B cell (primary cell): ENCODE data around the gene BBOX1. TPM values are rescaled to one million over a fixed set of nuclear protein-coding genes. Genes with fewer than 3 reads are reported as not detected.

Experiments
- ATAC-seq: fragments of 200-7000 bp; cut with Tn5 transposase; one replicate; pipeline ENCODE4 v1.10.0; 2021; ENCODE audit warnings: low read depth, mild to moderate bottlenecking, moderate number of reproducible peaks, moderate library complexity
- CTCF ChIA-PET: fragments of 350-600 bp; sonication (Branson Sonifier 250); formaldehyde crosslinking; loops from one replicate; lab custom pipeline; 2021; ENCODE audit warnings: antibody characterized with exemption, inconsistent platforms; lab: Charles Lee
- POLR2A ChIA-PET: fragments of 350-600 bp; sonication (Branson Sonifier 250); formaldehyde crosslinking; loops from one replicate; lab custom pipeline; 2021; ENCODE audit warnings: antibody characterized with exemption; lab: Charles Lee
- DNase-seq: peaks from one replicate; pipeline ENCODE4 v3.0.0; 2013
- H2AFZ ChIP-seq: 2 replicates; pipeline ENCODE4 v1.6.1; 2012; ENCODE audit warnings: mild to moderate bottlenecking, low read depth, low read length; ENCODE audit not compliant: insufficient read depth, poor library complexity, severe bottlenecking
- H3K27ac ChIP-seq, 2 donors: 1 replicate in 1 of 2; 2 replicates in 1 of 2; pipeline ENCODE4 v1.5.1; 2012 to 2013; ENCODE audit warnings: low read length in 2 of 2, mild to moderate bottlenecking in 2 of 2, moderate library complexity in 1 of 2
- H3K27me3 ChIP-seq, 4 experiments: fragments of 200-600 bp in 1 of 4; sonication (generic) in 1 of 4; replicated peaks in 1 of 4; 1 replicate in 2 of 4; 2 replicates in 2 of 4; pipeline versions ENCODE4 v1.6.1 to v1.7.0; 2013 to 2016; ENCODE audit warnings: low read length in 3 of 4, mild to moderate bottlenecking in 2 of 4, mixed read lengths in 1 of 4, moderate library complexity in 1 of 4; ENCODE audit not compliant: insufficient read depth in 4 of 4, control insufficient read depth in 3 of 4; ENCODE audit errors: control extremely low read depth in 1 of 4
- H3K36me3 ChIP-seq, 2 experiments: replicated peaks in 1 of 2; 1 replicate in 1 of 2; 2 replicates in 1 of 2; pipeline versions ENCODE4 v1.6.1 to v1.7.1; 2013; ENCODE audit warnings: low read length in 1 of 2; ENCODE audit not compliant: insufficient read depth in 2 of 2, control insufficient read depth in 1 of 2; ENCODE audit errors: control extremely low read depth in 1 of 2, extremely low read depth in 1 of 2
- H3K4me1 ChIP-seq, 2 donors: fragments of 200-600 bp in 1 of 2; sonication (generic) in 1 of 2; 1 replicate in 1 of 2; 2 replicates in 1 of 2; pipeline versions ENCODE4 v1.5.1 to v1.6.1; 2013 to 2017; ENCODE audit warnings: low read length in 2 of 2; ENCODE audit not compliant: control insufficient read depth in 2 of 2, insufficient read depth in 2 of 2
- H3K4me2 ChIP-seq: replicated peaks from 2 replicates; pipeline ENCODE3; 2012; ENCODE audit warnings: mild to moderate bottlenecking, low read depth, low read length; ENCODE audit not compliant: poor library complexity, severe bottlenecking
- H3K4me3 ChIP-seq, 5 experiments: fragments of 200-600 bp in 1 of 5; sonication (generic) in 1 of 5; 1 replicate in 3 of 5; 2 replicates in 2 of 5; pipeline versions ENCODE4 v1.5.1 to v1.7.0; 2011 to 2016; ENCODE audit warnings: low read length in 4 of 5, mild to moderate bottlenecking in 4 of 5, low read depth in 2 of 5, control low read depth in 1 of 5, moderate library complexity in 1 of 5; ENCODE audit not compliant: insufficient read depth in 1 of 5; ENCODE audit errors: control extremely low read depth in 1 of 5, extremely low read depth in 1 of 5
- H3K79me2 ChIP-seq: fragments of 200-600 bp; sonication (generic); one replicate; pipeline ENCODE4 v1.6.0; 2016; ENCODE audit warnings: low read length; ENCODE audit not compliant: control insufficient read depth, insufficient read depth
- H3K9ac ChIP-seq: fragments of 200-600 bp; sonication (generic); 2 replicates; pipeline ENCODE4 v1.6.1; 2017; ENCODE audit warnings: mild to moderate bottlenecking, low read length, moderate library complexity
- H3K9me3 ChIP-seq, 3 donors: one replicate each; pipeline versions ENCODE4 v1.6.1 to v1.7.1; 2013; ENCODE audit warnings: low read length in 2 of 3; ENCODE audit not compliant: control insufficient read depth in 2 of 3, insufficient read depth in 1 of 3; ENCODE audit errors: control extremely low read depth in 1 of 3
- H4K20me1 ChIP-seq: 2 replicates; pipeline ENCODE4 v1.6.0; 2012; ENCODE audit warnings: mild to moderate bottlenecking, low read length; ENCODE audit not compliant: insufficient read depth, control insufficient read depth, poor library complexity, severe bottlenecking
- H3K27ac Mint-ChIP-seq: one replicate; pipeline ENCODE4 v1.8.0; 2021; ENCODE audit warnings: mixed read lengths
- H3K27me3 Mint-ChIP-seq: one replicate; pipeline ENCODE4 v1.8.0; 2021; ENCODE audit warnings: mixed read lengths
- H3K4me1 Mint-ChIP-seq: one replicate; pipeline ENCODE4 v1.8.0; 2021; ENCODE audit warnings: mixed read lengths
- H3K4me3 Mint-ChIP-seq: one replicate; pipeline ENCODE4 v1.8.0; 2021; ENCODE audit warnings: mixed read lengths
- H3K9me3 Mint-ChIP-seq: one replicate; pipeline ENCODE4 v1.8.0; 2022; ENCODE audit warnings: mixed read lengths; ENCODE audit not compliant: insufficient read depth
- CTCF ChIP-seq: fragments of 200-600 bp; IDR thresholded peaks from one replicate; pipeline ENCODE4 v1.8.0; 2022; ENCODE audit warnings: antibody characterized with exemption, mild to moderate bottlenecking
- EZH2 ChIP-seq: IDR thresholded peaks from 2 replicates; pipeline ENCODE4 v1.6.1; 2012; ENCODE audit warnings: borderline replicate concordance, low read depth, mild to moderate bottlenecking, moderate library complexity, low read length; ENCODE audit not compliant: insufficient read depth, poor library complexity, severe bottlenecking
- WGBS: methylation state at CpG from one replicate; pipeline ENCODE4 v1.1.5; 2013; ENCODE audit warnings: missing lambda C conversion rate; ENCODE audit not compliant: insufficient coverage; 5-methylcytosine and 5-hydroxymethylcytosine counted together
- intact Hi-C: fragments of 100-400 bp; cut with micrococcal nuclease; formaldehyde crosslinking; loops from one replicate; pipeline ENCODE4 v1.10.0; 2022
- polyA plus RNA-seq: library from polyadenylated mRNA; depleted of rRNA; stranded (reverse); fragments of >200 nt; gene quantifications from 2 replicates; pipeline ENCODE4 v1.2.3, GENCODE V29; 2012
- total RNA-seq, 2 donors: library from RNA; stranded (reverse); fragments of 120-200 nt in 1 of 2; gene quantifications; 1 replicate in 1 of 2; 2 replicates in 1 of 2; pipeline versions ENCODE4 v1.2.3 to v1.2.4, GENCODE V29; 2013 to 2022

BBOX1 gene
- total and polyA plus RNA-seq, 2 donors (not counting 1 experiment from before 2014, with no cell fraction given): not detected

DNA sequence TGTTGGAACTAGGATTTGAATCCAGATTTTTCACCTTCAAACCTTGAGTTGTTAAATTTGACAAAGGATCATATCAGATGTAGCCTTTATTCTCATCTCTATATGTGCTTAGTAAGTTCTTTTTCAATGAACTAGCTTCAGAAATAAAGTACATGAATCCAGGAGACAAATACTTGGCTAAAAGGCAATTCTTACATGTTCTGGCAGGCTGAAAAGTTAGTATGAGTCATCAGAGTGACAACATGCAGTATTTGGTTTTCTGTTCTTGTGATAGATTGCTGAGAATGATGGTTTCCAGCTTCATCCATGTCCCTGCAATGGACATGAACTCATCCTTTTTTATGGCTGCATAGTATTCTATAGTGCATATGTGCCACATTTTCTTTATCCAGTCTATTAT is 40.4 kb downstream of the BBOX1 start:
- intact Hi-C loops: no loop called here
- DNase-seq: no peak
- Histone ChIP-seq H3K27me3 (no peaks in the 10 kb centered on the region), H3K4me3 (no peak overlapping the region), H3K79me2 (no peaks in the 10 kb centered on the region), H3K27ac (no peak overlapping the region), H3K4me2 (no peak overlapping the region), H3K36me3 (no peaks in the 10 kb centered on the region), H3K9ac (no peak overlapping the region), H2AFZ (no peak overlapping the region), H3K4me1 (no peaks in the 10 kb centered on the region), H3K9me3 (no peaks in the 10 kb centered on the region), H4K20me1 (no peaks in the 10 kb centered on the region)
- no peaks in the 10 kb centered on the region for H3K9me3 Mint-ChIP-seq
- ChIA-PET CTCF (no interaction called here), POLR2A (no interaction called here)
- no peak for ATAC-seq
- no peak overlapping the region for H3K4me3 Mint-ChIP-seq
- H3K27ac Mint-ChIP-seq: no peak overlapping the region
- H3K27me3 Mint-ChIP-seq: no peaks in the 10 kb centered on the region
- no peaks in the 10 kb centered on the region for H3K4me1 Mint-ChIP-seq
- TF ChIP-seq EZH2: no peak
- no peak for TF ChIP-seq CTCF

GRCh38 chr11:27083241-27083640 is 42.6 kb downstream of the BBOX1 start:
- Histone ChIP-seq H3K27ac (no peak overlapping the region), H3K27me3 (no peaks in the 10 kb centered on the region), H3K4me2 (no peak overlapping the region), H3K9me3 (peaks cover 0 to 1% (median 0%) of the 10 kb centered on the region in 3 donors), H3K4me1 (no peaks in the 10 kb centered on the region), H2AFZ (no peak overlapping the region), H3K79me2 (no peaks in the 10 kb centered on the region), H4K20me1 (no peaks in the 10 kb centered on the region), H3K4me3 (no peak overlapping the region), H3K36me3 (no peaks in the 10 kb centered on the region), H3K9ac (no peak overlapping the region)
- ATAC-seq (no peak), DNase-seq (no peak)
- POLR2A ChIA-PET: no interaction called here
- TF ChIP-seq CTCF: no peak
- TF ChIP-seq EZH2: no peak
- Mint-ChIP-seq H3K4me1 (no peaks in the 10 kb centered on the region), H3K27me3 (no peaks in the 10 kb centered on the region), H3K9me3 (no peaks in the 10 kb centered on the region), H3K4me3 (no peak overlapping the region), H3K27ac (no peak overlapping the region)
- WGBS: 68% methylated on average over 2 of the region's 2 CpGs
- CTCF ChIA-PET: no interaction called here
- intact Hi-C loops: no loop called here
